Renal pelvis (tissue), 4 donors: Measurements from ENCODE around the gene CEL. TPM values are rescaled to one million over a fixed set of nuclear protein-coding genes. Genes with fewer than 3 reads are reported as not detected.
"Not testable (repeated sequence)": the region's sequence is repeated elsewhere in the genome, so short reads cannot be mapped to it uniquely, and the experiment has no call there.

ENCODE experiments used
- DNase-seq: peaks from one replicate; pipeline ENCODE4 v3.0.0-alpha.2; 2013
- polyA plus RNA-seq, 3 donors: library from polyadenylated mRNA; unstranded; fragments of 120-200 nt; gene quantifications; one replicate each; pipeline ENCODE4 v1.2.1, GENCODE V29; 2013; ENCODE audit not compliant: insufficient read length in 3 of 3

CEL gene
- polyA plus RNA-seq, 3 donors, result 4.0 to 4.1 (median 4.0) TPM

DNA sequence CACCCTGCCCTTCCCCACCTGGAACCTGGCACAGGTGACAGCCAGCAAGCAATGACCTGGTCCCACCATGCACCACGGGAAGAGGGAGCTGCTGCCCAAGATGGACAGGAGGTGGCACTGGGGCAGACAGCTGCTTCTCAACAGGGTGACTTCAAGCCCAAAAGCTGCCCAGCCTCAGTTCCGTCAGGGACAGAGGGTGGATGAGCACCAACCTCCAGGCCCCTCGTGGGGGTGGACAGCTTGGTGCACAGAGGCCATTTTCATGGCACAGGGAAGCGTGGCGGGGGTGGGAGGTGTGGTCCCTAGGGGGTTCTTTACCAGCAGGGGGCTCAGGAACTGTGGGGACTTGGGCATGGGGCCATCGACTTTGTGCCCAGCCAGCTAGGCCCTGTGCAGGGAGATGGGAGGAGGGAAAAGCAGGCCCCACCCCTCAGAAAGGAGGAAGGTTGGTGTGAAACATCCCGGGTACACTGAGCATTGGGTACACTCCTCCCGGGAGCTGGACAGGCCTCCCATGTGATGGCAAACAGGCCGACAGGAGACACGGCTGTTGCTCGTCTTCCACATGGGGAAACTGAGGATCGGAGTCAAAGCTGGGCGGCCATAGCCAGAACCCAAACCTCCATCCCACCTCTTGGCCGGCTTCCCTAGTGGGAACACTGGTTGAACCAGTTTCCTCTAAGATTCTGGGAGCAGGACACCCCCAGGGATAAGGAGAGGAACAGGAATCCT lies 1.9 kb downstream of the CEL start:
- no peak for DNase-seq

GRCh38 chr9:133064241-133065069 lies 2.7 kb downstream of the CEL start:
- DNase-seq, result no peak

DNA sequence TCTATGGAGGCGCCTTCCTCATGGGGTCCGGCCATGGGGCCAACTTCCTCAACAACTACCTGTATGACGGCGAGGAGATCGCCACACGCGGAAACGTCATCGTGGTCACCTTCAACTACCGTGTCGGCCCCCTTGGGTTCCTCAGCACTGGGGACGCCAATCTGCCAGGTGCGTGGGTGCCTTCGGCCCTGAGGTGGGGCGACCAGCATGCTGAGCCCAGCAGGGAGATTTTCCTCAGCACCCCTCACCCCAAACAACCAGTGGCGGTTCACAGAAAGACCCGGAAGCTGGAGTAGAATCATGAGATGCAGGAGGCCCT lies 3.2 kb downstream of the CEL start:
- DNase-seq, result no peak

DNA sequence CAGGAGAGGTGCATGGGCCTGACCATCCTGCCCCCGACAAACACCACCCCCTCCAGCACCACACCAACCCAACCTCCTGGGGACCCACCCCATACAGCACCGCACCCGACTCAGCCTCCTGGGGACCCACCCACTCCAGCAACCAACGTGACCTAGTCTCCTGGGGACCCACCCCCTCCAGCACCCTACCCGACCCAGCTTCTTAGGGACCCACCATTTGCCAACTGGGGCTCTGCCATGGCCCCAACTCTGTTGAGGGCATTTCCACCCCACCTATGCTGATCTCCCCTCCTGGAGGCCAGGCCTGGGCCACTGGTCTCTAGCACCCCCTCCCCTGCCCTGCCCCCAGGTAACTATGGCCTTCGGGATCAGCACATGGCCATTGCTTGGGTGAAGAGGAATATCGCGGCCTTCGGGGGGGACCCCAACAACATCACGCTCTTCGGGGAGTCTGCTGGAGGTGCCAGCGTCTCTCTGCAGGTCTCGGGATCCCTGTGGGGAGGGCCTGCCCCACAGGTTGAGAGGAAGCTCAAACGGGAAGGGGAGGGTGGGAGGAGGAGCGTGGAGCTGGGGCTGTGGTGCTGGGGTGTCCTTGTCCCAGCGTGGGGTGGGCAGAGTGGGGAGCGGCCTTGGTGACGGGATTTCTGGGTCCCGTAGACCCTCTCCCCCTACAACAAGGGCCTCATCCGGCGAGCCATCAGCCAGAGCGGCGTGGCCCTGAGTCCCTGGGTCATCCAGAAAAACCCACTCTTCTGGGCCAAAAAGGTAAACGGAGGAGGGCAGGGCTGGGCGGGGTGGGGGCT lies 4.6 kb downstream of the CEL start:
- no peak for DNase-seq

GRCh38 chr9:133067006-133067405 lies 5.2 kb downstream of the CEL start:
- no peak for DNase-seq

DNA sequence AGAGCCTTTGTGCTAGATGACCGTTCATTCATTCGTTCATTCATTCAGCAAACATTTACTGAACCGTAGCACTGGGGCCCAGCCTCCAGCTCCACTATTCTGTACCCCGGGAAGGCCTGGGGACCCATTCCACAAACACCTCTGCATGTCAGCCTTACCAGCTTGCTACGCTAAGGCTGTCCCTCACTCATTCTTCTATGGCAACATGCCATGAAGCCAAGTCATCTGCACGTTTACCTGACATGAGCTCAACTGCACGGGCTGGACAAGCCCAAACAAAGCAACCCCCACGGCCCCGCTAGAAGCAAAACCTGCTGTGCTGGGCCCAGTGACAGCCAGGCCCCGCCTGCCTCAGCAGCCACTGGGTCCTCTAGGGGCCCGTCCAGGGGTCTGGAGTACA lies 6.0 kb downstream of the CEL start:
- no peak for DNase-seq

GRCh38 chr9:133068431-133068830 lies 6.7 kb downstream of the CEL start:
- DNase-seq, result not testable (repeated sequence)

GRCh38 chr9:133070500-133070961 lies 8.8 kb downstream of the CEL start:
- DNase-seq, result not testable (repeated sequence)

GRCh38 chr9:133070985-133071384 lies 9.2 kb downstream of the CEL start:
- not testable (repeated sequence) for DNase-seq

DNA sequence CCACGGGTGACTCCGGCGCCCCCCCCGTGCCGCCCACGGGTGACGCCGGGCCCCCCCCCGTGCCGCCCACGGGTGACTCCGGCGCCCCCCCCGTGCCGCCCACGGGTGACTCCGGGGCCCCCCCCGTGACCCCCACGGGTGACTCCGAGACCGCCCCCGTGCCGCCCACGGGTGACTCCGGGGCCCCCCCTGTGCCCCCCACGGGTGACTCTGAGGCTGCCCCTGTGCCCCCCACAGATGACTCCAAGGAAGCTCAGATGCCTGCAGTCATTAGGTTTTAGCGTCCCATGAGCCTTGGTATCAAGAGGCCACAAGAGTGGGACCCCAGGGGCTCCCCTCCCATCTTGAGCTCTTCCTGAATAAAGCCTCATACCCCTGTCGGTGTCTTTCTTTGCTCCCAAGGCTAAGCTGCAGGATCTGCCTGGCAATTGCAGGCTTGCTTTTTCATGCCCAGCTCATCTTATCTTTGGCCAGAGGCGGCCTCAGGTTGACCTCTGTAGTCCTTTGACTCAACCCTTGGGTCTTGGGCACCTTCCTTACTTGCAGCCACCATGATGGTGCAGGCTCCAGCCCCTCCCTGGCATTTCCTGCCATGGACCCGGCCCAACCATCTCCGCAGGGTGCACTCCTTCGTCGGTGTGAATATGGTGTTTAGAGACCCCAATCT lies 9.8 kb downstream of the CEL start:
- DNase-seq, result no peak

GRCh38 chr9:133072210-133072609 lies 10.4 kb downstream of the CEL start:
- not testable (repeated sequence) for DNase-seq

- no peak for DNase-seq
Measured at GRCh38 chr9:133073086-133074014, 11.6 kb downstream of the CEL start.

GRCh38 chr9:133074111-133074651 lies 12.4 kb downstream of the CEL start:
- no peak for DNase-seq

DNA sequence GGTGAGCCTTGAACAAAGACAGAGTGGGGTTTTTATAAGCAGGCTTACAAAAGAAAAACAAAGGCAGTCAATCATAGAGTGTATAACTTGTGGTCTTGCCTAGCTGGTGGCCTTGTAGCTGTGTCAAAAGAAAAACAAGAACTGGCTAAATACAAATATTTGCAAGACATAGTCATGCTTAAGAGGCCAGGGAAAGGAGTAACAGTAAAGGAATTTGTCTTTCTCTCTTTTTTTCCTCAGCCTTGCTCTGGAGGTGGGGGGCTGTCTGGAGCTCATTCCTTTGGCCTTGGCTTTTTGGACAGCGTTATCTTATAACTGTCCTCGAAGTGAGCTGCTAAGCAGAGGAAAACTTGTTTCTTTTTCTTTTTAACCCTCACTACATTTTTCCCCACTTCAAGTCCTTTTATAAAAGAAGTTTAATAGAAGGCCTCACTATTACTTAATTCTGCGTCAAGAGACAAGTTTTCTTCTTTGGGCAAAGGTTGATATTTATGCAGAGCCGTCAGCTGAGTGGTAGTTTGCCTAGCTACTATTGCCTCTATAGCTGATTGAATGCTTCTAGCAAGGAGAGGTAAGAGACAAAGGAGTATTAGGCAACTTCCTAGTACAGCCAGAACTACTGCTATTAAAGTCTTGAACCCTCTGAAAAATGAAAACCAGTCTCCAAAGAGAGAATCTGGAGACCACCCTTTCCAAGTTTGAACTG lies 14.3 kb downstream of the CEL start:
- DNase-seq, result no peak

- no peak for DNase-seq
Measured at GRCh38 chr9:133076691-133077090, 14.9 kb downstream of the CEL start.

GRCh38 chr9:133078486-133078885 lies 16.7 kb downstream of the CEL start:
- no peak for DNase-seq

DNA sequence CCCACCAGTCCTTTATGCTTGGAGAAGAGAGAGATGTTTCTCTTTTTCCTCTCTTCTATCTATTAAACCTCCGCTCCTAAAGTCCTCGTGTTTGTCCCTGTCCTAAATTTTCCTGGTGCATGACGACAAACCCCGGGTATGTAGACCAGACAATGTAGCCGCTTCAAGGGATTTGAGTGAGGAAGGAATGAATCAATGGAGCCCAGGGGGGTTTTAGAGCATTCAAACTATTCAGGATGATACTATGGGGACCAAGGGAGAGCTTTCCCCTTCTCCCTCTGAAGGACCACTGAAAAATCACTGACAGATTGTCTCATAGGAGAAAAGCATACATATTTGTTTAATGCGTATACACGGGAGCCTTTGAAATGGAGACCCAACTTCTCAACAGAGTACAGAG lies 18.4 kb downstream of the CEL start:
- DNase-seq, result no peak

- not testable (repeated sequence) for DNase-seq
Measured at GRCh38 chr9:133080786-133081779, 19.3 kb downstream of the CEL start.
